HCT116 (cell line): ENCODE measurements around the gene SLC25A25. TPM values are rescaled to one million over a fixed set of nuclear protein-coding genes. Genes with fewer than 3 reads are reported as not detected.

ENCODE experiments used
- ATAC-seq: fragments of 200-7000 bp; cut with Tn5 transposase; 2 replicates; pipeline ENCODE4 v1.9.1; 2020; ENCODE audit warnings: mild to moderate bottlenecking, moderate library complexity
- BruUV-seq: library from RNA; stranded (reverse); fragments of 400-500 nt; replicated peaks from 2 replicates; lab custom pipeline; 2021; lab: Mats Ljungman, UMichigan
- CTCF ChIA-PET: fragments of 300-600 bp; sonication (Branson Sonifier 250); formaldehyde crosslinking; loops from one replicate; lab custom pipeline; 2021; ENCODE audit warnings: antibody characterized with exemption; lab: Charles Lee
- POLR2A ChIA-PET: fragments of 300-600, 350-600 bp; sonication (Branson Sonifier 250); formaldehyde crosslinking; loops from one replicate; lab custom pipeline; 2021; ENCODE audit warnings: antibody characterized with exemption; lab: Charles Lee
- RAD21 ChIA-PET, 2 experiments: fragments of 300-600 bp; sonication (Branson Sonifier 250); formaldehyde crosslinking; loops; one replicate each; lab custom pipeline; 2023; ENCODE audit warnings: low total read pairs in 2 of 2; ENCODE audit not compliant: uncharacterized antibody in 2 of 2, unreplicated experiment in 2 of 2, low non-redundant PET in 1 of 2; lab: Charles Lee
- DNase-seq: peaks from one replicate; pipeline ENCODE4 v3.0.0-alpha.2; 2010; ENCODE audit warnings: low read depth, low spot score
- H2AFZ ChIP-seq: fragments of 200-600 bp; shearing (Covaris generic), sonication (generic); 2 replicates; pipeline ENCODE4 v1.6.1; 2017; ENCODE audit warnings: low read depth, mixed run types, mixed read lengths, antibody characterized with exemption, low read length; ENCODE audit not compliant: poor library complexity, severe bottlenecking
- H3K27ac ChIP-seq: 2 replicates; pipeline ENCODE4 v1.5.1; 2012; ENCODE audit warnings: low read depth, low read length
- H3K27me3 ChIP-seq: fragments of 200-600 bp; sonication (generic); 2 replicates; pipeline ENCODE4 v1.6.1; 2016; ENCODE audit warnings: mixed run types, low read length, mixed read lengths; ENCODE audit not compliant: insufficient read depth
- H3K36me3 ChIP-seq, 2 experiments: fragments of 200-500 bp in 1 of 2; fragments of 200-600 bp in 1 of 2; sonication (Bioruptor generic) in 1 of 2; sonication (generic) in 1 of 2; 2 replicates each; pipeline versions ENCODE4 v1.5.1 to v1.6.1; 2014 to 2016; ENCODE audit warnings: low read length in 2 of 2, inconsistent platforms in 1 of 2, mixed read lengths in 1 of 2, mixed run types in 1 of 2; ENCODE audit not compliant: insufficient read depth in 2 of 2, control insufficient read depth in 1 of 2
- H3K4me1 ChIP-seq, 2 experiments: fragments of 200-600 bp in 1 of 2; sonication (generic) in 1 of 2; 2 replicates each; pipeline versions ENCODE4 v1.5.1 to v1.6.1; 2012 to 2017; ENCODE audit warnings: low read length in 2 of 2, inconsistent platforms in 1 of 2, mild to moderate bottlenecking in 1 of 2, mixed read lengths in 1 of 2, mixed run types in 1 of 2, moderate library complexity in 1 of 2; ENCODE audit not compliant: insufficient read depth in 2 of 2, control insufficient read depth in 1 of 2
- H3K4me2 ChIP-seq: fragments of 200-600 bp; sonication (generic); 2 replicates; pipeline ENCODE4 v1.6.1; 2017; ENCODE audit warnings: mixed run types, low read length, mixed read lengths
- H3K4me3 ChIP-seq, 2 experiments: fragments of 200-600 bp in 1 of 2; sonication (generic) in 1 of 2; replicated peaks in 1 of 2; 2 replicates each; pipeline ENCODE4 v1.5.1; 2011 to 2016; ENCODE audit warnings: low read length in 2 of 2, control low read depth in 1 of 2, low read depth in 1 of 2, mild to moderate bottlenecking in 1 of 2, mixed read lengths in 1 of 2, mixed run types in 1 of 2
- H3K79me2 ChIP-seq: fragments of 200-600 bp; sonication (generic); 2 replicates; pipeline ENCODE4 v1.6.1; 2017; ENCODE audit warnings: mild to moderate bottlenecking, mixed run types, low read length, moderate library complexity, mixed read lengths; ENCODE audit not compliant: insufficient read depth
- H3K9ac ChIP-seq: fragments of 200-600 bp; sonication (generic); 2 replicates; pipeline ENCODE4 v1.6.1; 2016; ENCODE audit warnings: low read length, mixed read lengths
- H3K9me2 ChIP-seq: fragments of 200-600 bp; sonication (generic), shearing (Covaris generic); 2 replicates; pipeline ENCODE4 v1.6.1; 2017; ENCODE audit warnings: mixed run types, mild to moderate bottlenecking, moderate library complexity; ENCODE audit not compliant: insufficient read depth
- H3K9me3 ChIP-seq, 2 experiments: fragments of 200-500 bp in 1 of 2; fragments of 200-600 bp in 1 of 2; sonication (Bioruptor generic) in 1 of 2; sonication (generic) in 1 of 2; 2 replicates each; pipeline ENCODE4 v1.6.1; 2014 to 2017; ENCODE audit warnings: low read length in 2 of 2, mixed read lengths in 2 of 2, inconsistent platforms in 1 of 2, low read depth in 1 of 2, mild to moderate bottlenecking in 1 of 2, mixed run types in 1 of 2, moderate library complexity in 1 of 2; ENCODE audit not compliant: control insufficient read depth in 1 of 2, insufficient read depth in 1 of 2
- H4K20me1 ChIP-seq: fragments of 200-600 bp; sonication (generic), shearing (Covaris generic); 2 replicates; pipeline ENCODE4 v1.6.1; 2017; ENCODE audit warnings: mixed run types, mild to moderate bottlenecking, moderate library complexity; ENCODE audit not compliant: insufficient read depth
- CBX3 ChIP-seq: IDR thresholded peaks from 2 replicates; pipeline ENCODE4 v1.6.1; 2012; ENCODE audit warnings: low read depth
- CEBPB ChIP-seq: IDR thresholded peaks from 2 replicates; pipeline ENCODE4 v1.6.1; 2012; ENCODE audit warnings: low read depth
- EGR1 ChIP-seq: IDR thresholded peaks from 2 replicates; pipeline ENCODE4 v1.6.1; 2012; ENCODE audit warnings: low read depth
- ELF1 ChIP-seq: IDR thresholded peaks from 2 replicates; pipeline ENCODE4 v1.6.1; 2012; ENCODE audit warnings: low read depth, borderline replicate concordance
- EZH2phosphoT487 ChIP-seq: fragments of 200-600 bp; IDR thresholded peaks from 2 replicates; pipeline ENCODE4 v1.6.1; 2018; ENCODE audit warnings: antibody characterized with exemption, borderline replicate concordance
- POLR2AphosphoS5 ChIP-seq: IDR thresholded peaks from 2 replicates; pipeline ENCODE4 v1.6.1; 2011; ENCODE audit warnings: mild to moderate bottlenecking, low read depth, low read length, moderate library complexity
- RAD21 ChIP-seq: IDR thresholded peaks from 2 replicates; pipeline ENCODE4 v1.6.1; 2012; ENCODE audit warnings: low read depth, mild to moderate bottlenecking
- SIN3A ChIP-seq: IDR thresholded peaks from 2 replicates; pipeline ENCODE4 v1.6.1; 2012; ENCODE audit warnings: low read depth
- SP1 ChIP-seq: IDR thresholded peaks from 2 replicates; pipeline ENCODE4 v1.6.1; 2012; ENCODE audit warnings: low read depth
- SRF ChIP-seq: IDR thresholded peaks from 2 replicates; pipeline ENCODE4 v1.6.1; 2012; ENCODE audit warnings: low read depth
- TCF7L2 ChIP-seq: IDR thresholded peaks from 2 replicates; pipeline ENCODE4 v1.7.0; 2011; ENCODE audit warnings: borderline replicate concordance, inconsistent platforms; ENCODE audit not compliant: insufficient read depth, insufficient read length; ENCODE audit errors: extremely low read depth
- ZFX ChIP-seq: fragments of 450-650 bp; IDR thresholded peaks from 2 replicates; pipeline ENCODE4 v1.6.1; 2017
- ZNF274 ChIP-seq: fragments of 200-500 bp; sonication (Bioruptor generic); IDR thresholded peaks from 2 replicates; pipeline ENCODE4 v1.6.1; 2014; ENCODE audit warnings: mild to moderate bottlenecking, low read depth, low read length, inconsistent platforms
- intact Hi-C: fragments of 100-400 bp; cut with micrococcal nuclease; formaldehyde crosslinking; loops from 2 replicates; pipeline ENCODE4 v1.10.0; 2022
- total RNA-seq: library from RNA; stranded (reverse); gene quantifications from one replicate; pipeline ENCODE4 v1.2.1, GENCODE V29; 2021; ENCODE audit not compliant: unreplicated experiment
- TF ChIP-seq, protein P1 (sequence below): IDR thresholded peaks from 2 replicates; pipeline ENCODE4 v1.6.1; 2012; ENCODE audit warnings: low read depth
- TF ChIP-seq, protein P2 (sequence below): IDR thresholded peaks from 2 replicates; pipeline ENCODE4 v1.6.1; 2012
- TF ChIP-seq, protein P3 (sequence below): IDR thresholded peaks from 2 replicates; pipeline ENCODE4 v1.6.1; 2012
- TF ChIP-seq, protein P4 (sequence below), 3 experiments: fragments of 200-600 bp in 1 of 3; sonication (generic) in 1 of 3; IDR thresholded peaks in 2 of 3; conservative IDR thresholded peaks in 1 of 3; 2 replicates each; pipeline ENCODE4 v1.5.1; 2012 to 2017; ENCODE audit warnings: low read depth in 2 of 3, low read length in 2 of 3, antibody characterized with exemption in 1 of 3, borderline replicate concordance in 1 of 3, control low read depth in 1 of 3, mild to moderate bottlenecking in 1 of 3, mixed read lengths in 1 of 3, mixed run types in 1 of 3, moderate library complexity in 1 of 3; ENCODE audit not compliant: insufficient read depth in 1 of 3
- TF ChIP-seq, protein P5 (sequence below): IDR thresholded peaks from 2 replicates; pipeline ENCODE4 v1.6.1; 2011; ENCODE audit warnings: mild to moderate bottlenecking, low read length, moderate library complexity; ENCODE audit not compliant: insufficient replicate concordance; ENCODE audit errors: extremely low read depth

The SLC25A25 gene
- total RNA-seq, 1 experiment from 2014 or later, result 15.3 TPM

DNA sequence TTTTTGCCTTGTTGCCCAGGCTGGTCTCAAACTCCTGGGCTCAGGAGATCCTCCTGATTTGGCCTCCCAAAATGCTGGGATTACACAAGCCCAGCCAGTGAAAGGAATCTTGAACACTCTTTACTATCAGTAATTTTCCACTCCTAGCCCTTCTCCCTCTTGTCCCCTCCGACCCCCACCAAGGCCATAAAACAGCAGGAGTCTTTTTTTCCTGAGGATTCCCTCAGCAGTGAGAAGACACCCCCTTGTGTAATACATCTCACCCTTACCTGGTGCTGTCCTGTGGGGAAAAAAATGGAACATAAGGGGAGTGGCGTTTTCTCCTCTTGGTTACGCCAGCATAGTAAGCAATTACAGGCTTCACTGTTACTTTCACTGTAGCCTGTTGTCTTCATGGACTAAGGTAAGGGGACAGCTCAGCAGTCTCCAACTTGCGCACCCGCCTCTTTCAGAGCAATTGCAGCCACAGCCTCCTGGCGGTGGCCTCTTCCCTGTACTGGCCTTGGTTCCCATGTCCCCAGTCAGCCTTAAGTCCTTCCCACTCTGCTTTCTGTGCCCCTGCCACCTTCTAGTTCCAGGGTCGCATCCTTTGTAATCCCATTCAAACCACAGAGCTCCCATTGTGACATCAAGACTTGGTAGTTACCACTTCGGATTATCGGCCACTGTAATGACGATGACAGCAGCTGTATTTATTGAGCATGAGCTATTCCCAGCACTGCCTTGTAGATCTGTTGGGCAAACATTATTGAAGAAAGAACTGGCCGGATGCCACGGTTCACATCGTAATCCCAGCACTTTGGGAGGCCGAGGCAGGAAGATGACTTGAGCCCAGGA lies 10.9 kb upstream of the SLC25A25 start:
- H3K36me3 ChIP-seq, result no peaks in the 10 kb centered on the region
- intact Hi-C loops, result no loop called here
- TF ChIP-seq CEBPB, result no peak
- no peak for TF ChIP-seq EZH2phosphoT487
- no peak for TF ChIP-seq ELF1
- TF ChIP-seq, protein P1, sequence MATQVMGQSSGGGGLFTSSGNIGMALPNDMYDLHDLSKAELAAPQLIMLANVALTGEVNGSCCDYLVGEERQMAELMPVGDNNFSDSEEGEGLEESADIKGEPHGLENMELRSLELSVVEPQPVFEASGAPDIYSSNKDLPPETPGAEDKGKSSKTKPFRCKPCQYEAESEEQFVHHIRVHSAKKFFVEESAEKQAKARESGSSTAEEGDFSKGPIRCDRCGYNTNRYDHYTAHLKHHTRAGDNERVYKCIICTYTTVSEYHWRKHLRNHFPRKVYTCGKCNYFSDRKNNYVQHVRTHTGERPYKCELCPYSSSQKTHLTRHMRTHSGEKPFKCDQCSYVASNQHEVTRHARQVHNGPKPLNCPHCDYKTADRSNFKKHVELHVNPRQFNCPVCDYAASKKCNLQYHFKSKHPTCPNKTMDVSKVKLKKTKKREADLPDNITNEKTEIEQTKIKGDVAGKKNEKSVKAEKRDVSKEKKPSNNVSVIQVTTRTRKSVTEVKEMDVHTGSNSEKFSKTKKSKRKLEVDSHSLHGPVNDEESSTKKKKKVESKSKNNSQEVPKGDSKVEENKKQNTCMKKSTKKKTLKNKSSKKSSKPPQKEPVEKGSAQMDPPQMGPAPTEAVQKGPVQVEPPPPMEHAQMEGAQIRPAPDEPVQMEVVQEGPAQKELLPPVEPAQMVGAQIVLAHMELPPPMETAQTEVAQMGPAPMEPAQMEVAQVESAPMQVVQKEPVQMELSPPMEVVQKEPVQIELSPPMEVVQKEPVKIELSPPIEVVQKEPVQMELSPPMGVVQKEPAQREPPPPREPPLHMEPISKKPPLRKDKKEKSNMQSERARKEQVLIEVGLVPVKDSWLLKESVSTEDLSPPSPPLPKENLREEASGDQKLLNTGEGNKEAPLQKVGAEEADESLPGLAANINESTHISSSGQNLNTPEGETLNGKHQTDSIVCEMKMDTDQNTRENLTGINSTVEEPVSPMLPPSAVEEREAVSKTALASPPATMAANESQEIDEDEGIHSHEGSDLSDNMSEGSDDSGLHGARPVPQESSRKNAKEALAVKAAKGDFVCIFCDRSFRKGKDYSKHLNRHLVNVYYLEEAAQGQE, result no peak
- TF ChIP-seq, protein P2, sequence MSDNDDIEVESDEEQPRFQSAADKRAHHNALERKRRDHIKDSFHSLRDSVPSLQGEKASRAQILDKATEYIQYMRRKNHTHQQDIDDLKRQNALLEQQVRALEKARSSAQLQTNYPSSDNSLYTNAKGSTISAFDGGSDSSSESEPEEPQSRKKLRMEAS, result no peak
- TF ChIP-seq ZFX, result no peak
- TF ChIP-seq, protein P3, sequence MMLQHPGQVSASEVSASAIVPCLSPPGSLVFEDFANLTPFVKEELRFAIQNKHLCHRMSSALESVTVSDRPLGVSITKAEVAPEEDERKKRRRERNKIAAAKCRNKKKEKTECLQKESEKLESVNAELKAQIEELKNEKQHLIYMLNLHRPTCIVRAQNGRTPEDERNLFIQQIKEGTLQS, result no peak
- no peak for TF ChIP-seq POLR2AphosphoS5
- TF ChIP-seq SP1, result no peak
- TF ChIP-seq, protein P4, sequence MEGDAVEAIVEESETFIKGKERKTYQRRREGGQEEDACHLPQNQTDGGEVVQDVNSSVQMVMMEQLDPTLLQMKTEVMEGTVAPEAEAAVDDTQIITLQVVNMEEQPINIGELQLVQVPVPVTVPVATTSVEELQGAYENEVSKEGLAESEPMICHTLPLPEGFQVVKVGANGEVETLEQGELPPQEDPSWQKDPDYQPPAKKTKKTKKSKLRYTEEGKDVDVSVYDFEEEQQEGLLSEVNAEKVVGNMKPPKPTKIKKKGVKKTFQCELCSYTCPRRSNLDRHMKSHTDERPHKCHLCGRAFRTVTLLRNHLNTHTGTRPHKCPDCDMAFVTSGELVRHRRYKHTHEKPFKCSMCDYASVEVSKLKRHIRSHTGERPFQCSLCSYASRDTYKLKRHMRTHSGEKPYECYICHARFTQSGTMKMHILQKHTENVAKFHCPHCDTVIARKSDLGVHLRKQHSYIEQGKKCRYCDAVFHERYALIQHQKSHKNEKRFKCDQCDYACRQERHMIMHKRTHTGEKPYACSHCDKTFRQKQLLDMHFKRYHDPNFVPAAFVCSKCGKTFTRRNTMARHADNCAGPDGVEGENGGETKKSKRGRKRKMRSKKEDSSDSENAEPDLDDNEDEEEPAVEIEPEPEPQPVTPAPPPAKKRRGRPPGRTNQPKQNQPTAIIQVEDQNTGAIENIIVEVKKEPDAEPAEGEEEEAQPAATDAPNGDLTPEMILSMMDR (IDR thresholded peaks at IDR 0.05 in 2 of 3, conservative IDR thresholded peaks at IDR 0.05 in 1 of 3; ENCODE audit: borderline replicate concordance in 1 of 3, insufficient read depth in 1 of 3, low read depth in 2 of 3, low read length in 2 of 3), result no peak
- TF ChIP-seq, protein P5, sequence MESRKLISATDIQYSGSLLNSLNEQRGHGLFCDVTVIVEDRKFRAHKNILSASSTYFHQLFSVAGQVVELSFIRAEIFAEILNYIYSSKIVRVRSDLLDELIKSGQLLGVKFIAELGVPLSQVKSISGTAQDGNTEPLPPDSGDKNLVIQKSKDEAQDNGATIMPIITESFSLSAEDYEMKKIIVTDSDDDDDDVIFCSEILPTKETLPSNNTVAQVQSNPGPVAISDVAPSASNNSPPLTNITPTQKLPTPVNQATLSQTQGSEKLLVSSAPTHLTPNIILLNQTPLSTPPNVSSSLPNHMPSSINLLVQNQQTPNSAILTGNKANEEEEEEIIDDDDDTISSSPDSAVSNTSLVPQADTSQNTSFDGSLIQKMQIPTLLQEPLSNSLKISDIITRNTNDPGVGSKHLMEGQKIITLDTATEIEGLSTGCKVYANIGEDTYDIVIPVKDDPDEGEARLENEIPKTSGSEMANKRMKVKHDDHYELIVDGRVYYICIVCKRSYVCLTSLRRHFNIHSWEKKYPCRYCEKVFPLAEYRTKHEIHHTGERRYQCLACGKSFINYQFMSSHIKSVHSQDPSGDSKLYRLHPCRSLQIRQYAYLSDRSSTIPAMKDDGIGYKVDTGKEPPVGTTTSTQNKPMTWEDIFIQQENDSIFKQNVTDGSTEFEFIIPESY, result no peak
- no peak for TF ChIP-seq EGR1
- TF ChIP-seq TCF7L2, result no peak
- TF ChIP-seq RAD21, result no peak
- TF ChIP-seq ZNF274, result no peak
- no peak for TF ChIP-seq SIN3A
- TF ChIP-seq CBX3, result no peak
- TF ChIP-seq SRF, result no peak
- TF ChIP-seq, all 23 proteins: peak for 0
- no peaks in the 10 kb centered on the region for H3K9me3 ChIP-seq
- H2AFZ ChIP-seq, result no peak overlapping the region
- RAD21 ChIA-PET, result no interaction called here
- peaks cover 25 to 41% of the 10 kb centered on the region in 2 experiments for H3K4me1 ChIP-seq
- ATAC-seq, result no peak
- H4K20me1 ChIP-seq, result no peaks in the 10 kb centered on the region
- BruUV-seq, result no TSS peak
- no peaks in the 10 kb centered on the region for H3K79me2 ChIP-seq
- no peaks in the 10 kb centered on the region for H3K27me3 ChIP-seq
- H3K9me2 ChIP-seq, result no peaks in the 10 kb centered on the region
- H3K4me2 ChIP-seq, result no peak overlapping the region
- H3K27ac ChIP-seq, result no peak overlapping the region
- DNase-seq, result no peak
- H3K4me3 ChIP-seq, result no peak overlapping the region
- POLR2A ChIA-PET, result interaction anchor here (0.6 to 2.0 kb wide), 2 partner anchors 10 to 13 kb away, joined by 3 to 14 read pairs; partner anchors contain the start of gene NAIF1
- no peak overlapping the region for H3K9ac ChIP-seq
- CTCF ChIA-PET, result interaction anchor here (1.7 kb wide), 1 partner anchor 10 kb away, joined by 4 read pairs; the partner anchor contains the start of gene NAIF1
